Chondrocyte (in vitro differentiated cells): Measurements from ENCODE around the gene C19orf12. TPM values are rescaled to one million over a fixed set of nuclear protein-coding genes. Genes with fewer than 3 reads are reported as not detected.

Experiments
- DNase-seq: peaks from one replicate; pipeline ENCODE4 v3.0.0; 2021; ENCODE audit warnings: mixed read lengths, low spot score
- H3K27ac Mint-ChIP-seq: one replicate; pipeline ENCODE4 v1.8.0; 2021; ENCODE audit warnings: mild to moderate bottlenecking, moderate library complexity, mixed read lengths; ENCODE audit not compliant: unreplicated experiment
- H3K27me3 Mint-ChIP-seq: 2 replicates; pipeline ENCODE4 v1.8.0; 2021; ENCODE audit warnings: low read depth, mixed read lengths
- H3K36me3 Mint-ChIP-seq: 2 replicates; pipeline ENCODE4 v1.8.0; 2021; ENCODE audit warnings: low read depth, mixed read lengths
- H3K4me1 Mint-ChIP-seq: 2 replicates; pipeline ENCODE4 v1.8.0; 2021; ENCODE audit warnings: low read depth, mild to moderate bottlenecking, mixed read lengths
- H3K4me3 Mint-ChIP-seq: one replicate; pipeline ENCODE4 v1.8.0; 2021; ENCODE audit warnings: mild to moderate bottlenecking, moderate library complexity, mixed read lengths; ENCODE audit not compliant: unreplicated experiment
- H3K9me3 Mint-ChIP-seq: 2 replicates; pipeline ENCODE4 v1.8.0; 2021; ENCODE audit warnings: low read depth, mixed read lengths
- total RNA-seq: library from RNA; stranded (reverse); gene quantifications from 3 replicates; pipeline ENCODE4 v1.2.1, GENCODE V29; 2021
- TF ChIP-seq, protein P1 (sequence below): fragments of 200-600 bp; sonication (generic); IDR thresholded peaks from 2 replicates; pipeline ENCODE4 v1.5.0; 2021; ENCODE audit warnings: antibody characterized with exemption, mild to moderate bottlenecking, moderate library complexity

C19orf12 gene
- total RNA-seq, 1 donor from 2014 or later, result 46.4 TPM

DNA sequence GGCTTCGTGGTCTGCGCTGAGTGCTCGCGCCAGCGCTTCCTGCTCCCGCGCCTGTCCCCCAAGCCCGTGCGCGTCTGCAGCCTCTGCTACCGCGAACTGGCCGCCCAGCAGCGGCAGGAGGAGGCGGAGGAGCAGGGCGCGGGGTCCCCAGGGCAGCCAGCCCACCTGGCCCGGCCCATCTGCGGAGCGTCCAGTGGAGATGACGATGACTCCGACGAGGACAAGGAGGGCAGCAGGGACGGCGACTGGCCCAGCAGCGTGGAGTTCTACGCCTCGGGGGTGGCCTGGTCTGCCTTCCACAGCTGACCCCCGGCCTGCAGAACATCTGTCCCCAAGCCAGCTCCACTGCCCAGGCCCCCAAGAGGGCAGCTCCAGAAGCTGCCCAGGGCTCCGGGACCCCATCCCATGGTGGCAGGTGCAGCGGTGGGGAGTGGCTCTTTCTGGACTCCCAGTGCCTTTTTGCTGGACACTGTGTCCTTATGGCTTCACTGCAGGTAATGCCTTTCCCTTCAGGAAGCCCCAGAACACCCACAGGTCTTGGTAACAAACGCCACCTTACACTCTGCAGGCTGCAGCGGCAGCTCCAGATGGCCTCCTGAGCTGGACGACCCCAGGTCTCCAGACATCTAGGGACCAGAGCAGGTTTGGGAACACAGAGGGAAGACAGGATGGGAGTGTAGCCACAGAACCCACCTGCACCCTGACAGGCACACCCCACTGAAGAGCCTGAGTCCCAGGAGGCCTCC, 40.5 kb downstream of the C19orf12 start:
- H3K9me3 Mint-ChIP-seq, result no peaks in the 10 kb centered on the region
- H3K36me3 Mint-ChIP-seq, result peaks cover 15% of the 10 kb centered on the region
- H3K4me1 Mint-ChIP-seq, result peaks cover 26% of the 10 kb centered on the region
- H3K27me3 Mint-ChIP-seq, result no peaks in the 10 kb centered on the region
- no peak for DNase-seq
- TF ChIP-seq, protein P1, sequence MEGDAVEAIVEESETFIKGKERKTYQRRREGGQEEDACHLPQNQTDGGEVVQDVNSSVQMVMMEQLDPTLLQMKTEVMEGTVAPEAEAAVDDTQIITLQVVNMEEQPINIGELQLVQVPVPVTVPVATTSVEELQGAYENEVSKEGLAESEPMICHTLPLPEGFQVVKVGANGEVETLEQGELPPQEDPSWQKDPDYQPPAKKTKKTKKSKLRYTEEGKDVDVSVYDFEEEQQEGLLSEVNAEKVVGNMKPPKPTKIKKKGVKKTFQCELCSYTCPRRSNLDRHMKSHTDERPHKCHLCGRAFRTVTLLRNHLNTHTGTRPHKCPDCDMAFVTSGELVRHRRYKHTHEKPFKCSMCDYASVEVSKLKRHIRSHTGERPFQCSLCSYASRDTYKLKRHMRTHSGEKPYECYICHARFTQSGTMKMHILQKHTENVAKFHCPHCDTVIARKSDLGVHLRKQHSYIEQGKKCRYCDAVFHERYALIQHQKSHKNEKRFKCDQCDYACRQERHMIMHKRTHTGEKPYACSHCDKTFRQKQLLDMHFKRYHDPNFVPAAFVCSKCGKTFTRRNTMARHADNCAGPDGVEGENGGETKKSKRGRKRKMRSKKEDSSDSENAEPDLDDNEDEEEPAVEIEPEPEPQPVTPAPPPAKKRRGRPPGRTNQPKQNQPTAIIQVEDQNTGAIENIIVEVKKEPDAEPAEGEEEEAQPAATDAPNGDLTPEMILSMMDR, result no peak
- no peak overlapping the region for H3K4me3 Mint-ChIP-seq
- no peak overlapping the region for H3K27ac Mint-ChIP-seq

DNA sequence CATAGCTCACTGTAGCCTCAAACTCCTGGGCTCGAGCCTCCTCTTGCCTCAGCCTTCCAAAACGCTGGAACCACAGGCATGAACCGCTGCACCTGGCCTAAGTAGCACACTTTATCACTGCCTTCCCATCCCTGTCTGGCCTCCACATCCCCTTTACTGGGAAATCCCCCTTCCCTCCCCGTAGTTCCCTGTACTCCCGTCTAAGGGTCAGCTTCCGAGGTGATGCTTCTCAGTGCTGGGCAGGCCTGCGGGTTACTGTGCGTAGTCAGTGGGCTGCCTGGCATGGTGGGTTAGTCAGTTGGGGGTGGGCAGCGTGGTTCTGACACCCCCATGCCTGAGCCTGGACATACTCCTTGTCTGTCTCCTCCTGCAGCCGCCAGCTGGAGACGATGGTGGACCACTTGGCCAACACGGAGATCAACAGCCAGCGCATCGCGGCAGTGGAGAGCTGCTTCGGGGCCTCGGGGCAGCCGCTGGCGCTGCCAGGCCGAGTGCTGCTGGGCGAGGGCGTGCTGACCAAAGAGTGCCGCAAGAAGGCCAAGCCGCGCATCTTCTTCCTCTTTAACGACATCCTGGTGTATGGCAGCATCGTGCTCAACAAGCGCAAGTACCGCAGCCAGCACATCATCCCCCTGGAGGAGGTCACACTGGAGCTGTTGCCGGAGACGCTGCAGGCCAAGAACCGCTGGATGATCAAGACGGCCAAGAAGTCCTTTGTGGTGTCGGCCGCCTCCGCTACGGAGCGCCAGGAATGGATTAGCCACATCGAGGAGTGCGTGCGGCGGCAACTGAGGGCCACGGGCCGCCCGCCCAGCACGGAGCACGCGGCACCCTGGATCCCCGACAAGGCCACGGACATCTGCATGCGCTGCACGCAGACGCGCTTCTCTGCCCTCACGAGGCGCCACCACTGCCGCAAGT, 41.4 kb downstream of the C19orf12 start:
- H3K9me3 Mint-ChIP-seq, result no peaks in the 10 kb centered on the region
- H3K4me3 Mint-ChIP-seq, result no peak overlapping the region
- no peak for DNase-seq
- no peaks in the 10 kb centered on the region for H3K27me3 Mint-ChIP-seq
- TF ChIP-seq, protein P1, result no peak
- peaks cover 15% of the 10 kb centered on the region for H3K36me3 Mint-ChIP-seq
- H3K27ac Mint-ChIP-seq, result no peak overlapping the region
- H3K4me1 Mint-ChIP-seq, result peaks cover 27% of the 10 kb centered on the region

DNA sequence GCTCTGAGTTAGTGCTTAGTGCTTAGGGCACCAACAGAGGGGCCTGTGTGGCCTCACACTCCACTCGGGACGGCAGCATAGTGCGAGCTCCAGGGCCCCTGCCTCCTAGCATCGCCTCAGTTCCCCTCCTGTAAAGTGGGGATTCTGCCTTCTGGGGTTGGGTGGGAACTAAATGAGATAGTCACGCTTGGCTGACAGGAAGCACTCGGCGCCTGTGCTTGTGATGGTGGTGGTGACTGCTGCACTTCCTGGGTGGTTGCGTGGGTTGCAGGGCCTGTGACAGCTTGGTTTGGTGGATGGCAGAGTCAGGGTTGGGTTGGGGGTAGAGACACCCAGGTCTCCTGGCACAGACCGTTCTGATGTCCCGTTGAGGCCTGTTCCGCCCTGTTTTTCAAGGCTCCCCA, 42.1 kb downstream of the C19orf12 start:
- DNase-seq, result no peak
- H3K4me3 Mint-ChIP-seq, result no peak overlapping the region
- H3K27ac Mint-ChIP-seq, result no peak overlapping the region

DNA sequence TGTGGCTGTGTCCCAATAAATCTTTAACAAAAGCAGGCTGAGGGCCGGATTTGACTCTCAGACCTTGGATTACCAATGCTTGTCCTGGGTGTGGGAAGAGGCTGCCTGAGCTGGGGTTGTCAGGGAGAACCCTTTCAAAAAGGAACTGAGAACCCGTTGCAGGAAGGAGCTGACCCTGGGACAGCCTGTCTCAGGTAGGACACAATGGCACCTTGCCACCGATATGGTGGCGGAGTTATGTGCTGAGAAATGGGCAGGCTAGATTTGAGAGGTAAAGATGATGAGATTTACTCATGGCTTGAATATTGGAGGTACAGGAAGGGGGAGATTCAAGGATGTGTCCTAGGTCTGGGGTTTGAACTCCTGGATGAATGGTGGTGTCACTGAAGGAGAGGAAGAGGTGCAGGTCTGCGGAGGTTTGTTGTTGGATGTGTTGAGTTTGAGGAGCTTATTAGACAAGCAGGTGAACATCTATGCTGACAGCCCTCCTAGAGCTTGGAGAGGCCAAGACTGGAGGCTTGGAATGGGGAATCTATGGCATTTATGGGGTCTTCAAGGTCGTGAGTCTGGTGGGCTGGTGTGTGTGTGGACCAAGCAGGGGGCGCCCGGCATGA, 42.6 kb downstream of the C19orf12 start:
- Mint-ChIP-seq H3K4me3 (no peak overlapping the region), H3K27me3 (no peaks in the 10 kb centered on the region), H3K36me3 (peaks cover 15% of the 10 kb centered on the region), H3K27ac (no peak overlapping the region), H3K9me3 (no peaks in the 10 kb centered on the region), H3K4me1 (peaks cover 39% of the 10 kb centered on the region)
- TF ChIP-seq, protein P1, result no peak
- DNase-seq, result no peak

More for the DNA sequence above, 42.1 kb downstream of the C19orf12 start:
- Mint-ChIP-seq H3K27me3 (no peaks in the 10 kb centered on the region), H3K4me1 (peaks cover 34% of the 10 kb centered on the region), H3K9me3 (no peaks in the 10 kb centered on the region), H3K36me3 (peaks cover 15% of the 10 kb centered on the region)
- TF ChIP-seq, protein P1, result no peak
